Purkinje cell (primary cell): ENCODE measurements around the gene ZBTB11. TPM values are rescaled to one million over a fixed set of nuclear protein-coding genes. Genes with fewer than 3 reads are reported as not detected.

Source experiments
- polyA plus RNA-seq: library from polyadenylated mRNA; unstranded; fragments of >200 nt; fragmentation: Nextera tagmentation; gene quantifications from 2 replicates; pipeline ENCODE4 v1.2.1, GENCODE V29; 2014

ZBTB11 gene
- polyA plus RNA-seq = 12.3 and 14.2 TPM in 2 replicates

GRCh38 chr3:101676765-101677435, at the start of gene ZBTB11:
Gene ZBTB11, minus strand, starts transcription at chr3:101677132. Its CDS starts 218 bp downstream, at chr3:101676914.

GRCh38 chr3:101724329-101725193, 47.6 kb upstream of the ZBTB11 start, which contains the start of gene CEP97:
Gene CEP97, plus strand, starts transcription at chr3:101724614. Its CDS starts 63 bp downstream, at chr3:101724677.

Other genes with a start within 250 kb of the ZBTB11 start
- 9.9 and 20.1 TPM in 2 replicates for gene SENP7, start 163.9 kb downstream of the ZBTB11 start, polyA plus RNA-seq
- gene TRMT10C, start 115.3 kb downstream of the ZBTB11 start, polyA plus RNA-seq = 72.9 and 97.8 TPM in 2 replicates
- gene PCNP, start 103.0 kb downstream of the ZBTB11 start, polyA plus RNA-seq = 120 and 136 TPM in 2 replicates
- 653 and 674 TPM in 2 replicates for gene RPL24, start 9.6 kb upstream of the ZBTB11 start, polyA plus RNA-seq
- gene CEP97, start 47.5 kb upstream of the ZBTB11 start, polyA plus RNA-seq = 15.5 and 27.9 TPM in 2 replicates
- 29.7 and 35.0 TPM in 2 replicates for gene NXPE3, start 102.1 kb upstream of the ZBTB11 start, polyA plus RNA-seq
- gene NFKBIZ, start 172.4 kb upstream of the ZBTB11 start, polyA plus RNA-seq = 0.94 and 2.3 TPM in 2 replicates